Ectodermal cell (in vitro differentiated cells): ENCODE data around the gene CYP2C18.
"Not testable (repeated sequence)": the region's sequence is repeated elsewhere in the genome, so short reads cannot be mapped to it uniquely, and the experiment has no call there.

Experiments
- H3K27ac ChIP-seq: 2 replicates; pipeline ENCODE4 v1.7.0; 2013; ENCODE audit warnings: mild to moderate bottlenecking, low read depth, low read length; ENCODE audit not compliant: insufficient read depth, poor library complexity, severe bottlenecking
- H3K27me3 ChIP-seq: 2 replicates; pipeline ENCODE4 v1.7.0; 2013; ENCODE audit warnings: mild to moderate bottlenecking, low read length; ENCODE audit not compliant: insufficient read depth, control insufficient read depth, poor library complexity, severe bottlenecking
- H3K36me3 ChIP-seq: one replicate; pipeline ENCODE4 v1.7.0; 2013; ENCODE audit warnings: low read length; ENCODE audit not compliant: control insufficient read depth, insufficient read depth
- H3K4me1 ChIP-seq: one replicate; pipeline ENCODE4 v1.7.0; 2013; ENCODE audit warnings: low read length; ENCODE audit not compliant: control insufficient read depth, insufficient read depth
- H3K4me3 ChIP-seq: 2 replicates; pipeline ENCODE4 v1.7.0; 2013; ENCODE audit warnings: low read depth, low read length, control low read depth; ENCODE audit not compliant: insufficient read depth
- H3K9me3 ChIP-seq: 2 replicates; pipeline ENCODE4 v1.7.0; 2013; ENCODE audit warnings: mild to moderate bottlenecking, low read length, moderate library complexity; ENCODE audit not compliant: control insufficient read depth
- whole genome bisulfite sequencing, 2 experiments: methylation state at CpG; one replicate each; pipeline ENCODE4 v1.1.7; 2013; ENCODE audit warnings: missing lambda C conversion rate in 2 of 2; 5-methylcytosine and 5-hydroxymethylcytosine counted together

Gene CYP2C18

DNA sequence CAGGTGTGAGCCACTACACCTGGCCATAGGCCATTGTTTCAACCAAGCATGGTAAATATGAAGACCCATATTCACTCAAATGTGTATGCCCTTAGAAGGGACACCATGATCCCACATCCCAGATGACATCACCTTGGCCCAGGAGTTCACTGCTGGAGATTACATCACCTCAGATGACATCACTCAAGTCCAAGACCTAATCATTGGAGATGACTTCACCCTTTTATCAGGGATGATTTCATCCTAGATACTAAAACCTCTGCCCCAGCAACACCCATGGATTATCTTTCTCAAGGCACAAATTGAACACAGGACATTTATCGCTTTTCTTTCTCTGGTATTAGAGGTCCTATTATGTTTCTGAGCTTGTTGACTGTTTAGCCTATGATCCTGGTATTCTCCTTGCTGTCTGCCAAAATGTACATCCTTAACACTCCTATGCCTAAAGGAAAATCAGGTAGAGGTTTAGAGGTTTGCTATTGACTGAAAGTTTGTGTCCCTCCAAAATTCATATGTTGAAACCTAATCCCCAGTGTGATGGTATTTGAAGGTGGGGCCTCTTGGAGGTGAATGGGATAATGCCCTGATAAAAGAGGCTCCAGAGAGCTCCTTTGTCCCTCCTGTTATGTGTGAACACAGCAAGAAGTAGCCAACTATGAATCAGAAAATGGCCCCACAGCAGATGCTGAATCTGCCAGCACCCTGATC lies 9.8 kb upstream of the CYP2C18 start:
- Histone ChIP-seq H3K36me3 (no peaks in the 10 kb centered on the region), H3K4me1 (no peaks in the 10 kb centered on the region), H3K4me3 (no peak overlapping the region), H3K9me3 (no peaks in the 10 kb centered on the region), H3K27me3 (no peaks in the 10 kb centered on the region), H3K27ac (no peak overlapping the region)
- 85% methylated on average over 1 of the region's 1 CpG; no CpG with 5 or more reads in 1 of the 2 experiments for WGBS, 2 experiments

DNA sequence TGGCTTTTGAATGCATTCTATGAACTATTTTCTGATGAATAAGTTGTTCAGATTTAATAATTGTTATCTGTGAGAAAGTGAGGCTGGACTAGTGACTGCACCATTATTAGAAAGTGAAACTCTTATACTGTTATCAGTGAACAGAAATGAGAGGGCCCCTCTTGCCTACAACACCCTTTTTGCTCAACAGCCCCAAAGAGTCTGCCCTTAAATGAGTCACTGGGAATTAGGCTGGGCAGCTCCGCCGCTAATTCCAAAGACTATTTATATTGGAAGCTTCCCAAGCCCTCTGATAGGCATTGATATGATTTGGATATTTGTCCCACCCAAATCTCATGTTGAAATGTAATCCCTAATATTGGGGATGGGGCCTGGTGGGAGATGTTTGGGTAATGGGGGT lies 7.0 kb upstream of the CYP2C18 start:
- Histone ChIP-seq H3K27ac (no peak overlapping the region), H3K27me3 (no peaks in the 10 kb centered on the region), H3K9me3 (no peaks in the 10 kb centered on the region), H3K4me1 (no peaks in the 10 kb centered on the region), H3K4me3 (no peak overlapping the region), H3K36me3 (no peaks in the 10 kb centered on the region)
- 90 to 98% methylated on average over 2 of the region's 2 CpGs for WGBS, 2 experiments

DNA sequence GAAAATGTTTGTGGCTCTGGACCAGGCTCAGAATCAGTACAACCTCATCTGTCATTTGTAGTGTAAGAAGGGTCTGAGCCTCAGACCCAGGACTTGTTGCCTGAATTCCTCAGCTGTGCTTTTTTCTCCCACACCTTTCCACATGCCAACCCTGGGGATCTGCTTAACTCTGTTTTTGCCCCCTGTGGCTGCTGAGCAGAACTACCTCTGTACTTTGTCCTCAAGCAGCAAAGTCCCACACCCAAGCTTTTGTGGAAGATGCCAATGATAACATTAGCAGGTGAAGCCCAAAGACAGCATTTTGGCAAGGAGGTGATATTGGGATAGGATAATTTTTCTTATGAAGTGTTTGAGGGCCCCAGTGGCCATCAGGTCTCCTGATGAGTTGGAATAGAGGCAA lies 5.8 kb upstream of the CYP2C18 start:
- Histone ChIP-seq H3K36me3 (no peaks in the 10 kb centered on the region), H3K4me3 (no peak overlapping the region)

DNA sequence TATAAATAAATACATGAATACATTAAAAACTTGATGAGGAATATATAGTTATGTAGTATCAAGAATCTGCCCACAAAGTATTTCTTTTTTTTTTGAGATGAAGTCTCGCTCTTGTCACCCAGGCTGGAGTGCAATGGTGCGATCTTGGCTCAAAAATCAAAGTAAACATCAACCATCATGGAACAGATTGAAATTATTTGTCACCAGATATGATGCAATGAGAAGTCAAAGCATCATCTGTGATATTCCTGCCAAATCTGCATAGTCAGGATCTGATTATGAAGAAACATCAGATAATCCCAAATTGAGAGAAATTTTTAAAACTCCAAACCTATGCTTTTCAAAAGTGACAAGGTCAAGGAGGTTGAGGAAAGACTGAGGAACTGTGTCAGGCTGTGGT lies 5.1 kb upstream of the CYP2C18 start:
- Histone ChIP-seq H3K9me3 (no peaks in the 10 kb centered on the region), H3K27ac (no peak overlapping the region), H3K4me3 (no peak overlapping the region), H3K4me1 (no peaks in the 10 kb centered on the region), H3K36me3 (no peaks in the 10 kb centered on the region), H3K27me3 (no peaks in the 10 kb centered on the region)
- WGBS, 2 experiments, result 95 to 100% methylated on average over 1 to 2 of the region's 2 CpGs

More for the DNA sequence above, 5.8 kb upstream of the CYP2C18 start:
- H3K4me1 ChIP-seq, result no peaks in the 10 kb centered on the region
- H3K27me3 ChIP-seq, result no peaks in the 10 kb centered on the region
- H3K9me3 ChIP-seq, result no peaks in the 10 kb centered on the region
- H3K27ac ChIP-seq, result no peak overlapping the region

DNA sequence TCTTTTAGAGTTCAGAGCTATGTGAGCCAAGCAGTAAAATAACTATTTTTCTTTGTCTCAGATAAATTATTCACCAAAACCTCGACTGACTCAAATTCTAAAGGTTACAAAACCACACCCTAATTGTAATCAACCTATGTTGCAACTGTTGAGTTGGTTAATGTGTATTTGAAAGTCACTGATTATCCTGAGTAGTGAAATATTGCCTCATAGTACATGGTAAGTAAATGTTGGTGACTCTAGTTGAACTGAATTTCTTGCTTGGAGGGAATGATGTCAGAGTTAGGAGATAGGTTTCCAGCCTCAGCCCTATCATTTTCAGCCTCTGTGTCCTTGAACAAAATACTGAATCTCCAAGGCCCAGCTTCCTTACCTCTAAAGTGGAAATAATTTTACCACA lies 3.0 kb upstream of the CYP2C18 start:
- Histone ChIP-seq H3K36me3 (no peaks in the 10 kb centered on the region), H3K4me1 (no peaks in the 10 kb centered on the region), H3K27ac (no peak overlapping the region), H3K4me3 (no peak overlapping the region), H3K9me3 (no peaks in the 10 kb centered on the region), H3K27me3 (no peaks in the 10 kb centered on the region)
- 100% methylated on average over 1 of the region's 1 CpG; no CpG with 5 or more reads in 1 of the 2 experiments for WGBS, 2 experiments

DNA sequence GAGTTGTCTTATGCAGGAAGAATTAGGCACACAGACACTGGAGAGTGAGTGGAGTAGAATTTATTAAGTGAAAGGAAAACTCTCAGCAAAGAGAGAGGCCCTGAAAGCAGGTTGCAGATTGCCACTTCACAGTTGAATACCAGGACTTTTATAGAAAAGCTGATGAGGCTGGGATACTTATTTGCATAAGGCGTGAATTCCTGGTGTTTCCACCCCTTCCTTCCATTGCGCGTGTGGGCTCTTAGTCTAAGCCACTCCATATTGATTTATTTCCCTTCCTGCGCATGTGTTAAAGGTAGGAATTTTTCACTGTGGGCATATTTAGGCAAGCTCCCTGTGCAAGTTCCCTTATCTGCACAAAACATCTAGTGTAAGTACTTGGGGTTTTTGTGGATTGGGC lies 893 bp upstream of the CYP2C18 start:
- WGBS, 2 experiments, result 83 to 100% methylated on average over 1 to 3 of the region's 4 CpGs
- H3K9me3 ChIP-seq, H3K36me3 ChIP-seq, H3K27ac ChIP-seq, H3K27me3 ChIP-seq, H3K4me3 ChIP-seq, H3K4me1 ChIP-seq: not testable (repeated sequence)

DNA sequence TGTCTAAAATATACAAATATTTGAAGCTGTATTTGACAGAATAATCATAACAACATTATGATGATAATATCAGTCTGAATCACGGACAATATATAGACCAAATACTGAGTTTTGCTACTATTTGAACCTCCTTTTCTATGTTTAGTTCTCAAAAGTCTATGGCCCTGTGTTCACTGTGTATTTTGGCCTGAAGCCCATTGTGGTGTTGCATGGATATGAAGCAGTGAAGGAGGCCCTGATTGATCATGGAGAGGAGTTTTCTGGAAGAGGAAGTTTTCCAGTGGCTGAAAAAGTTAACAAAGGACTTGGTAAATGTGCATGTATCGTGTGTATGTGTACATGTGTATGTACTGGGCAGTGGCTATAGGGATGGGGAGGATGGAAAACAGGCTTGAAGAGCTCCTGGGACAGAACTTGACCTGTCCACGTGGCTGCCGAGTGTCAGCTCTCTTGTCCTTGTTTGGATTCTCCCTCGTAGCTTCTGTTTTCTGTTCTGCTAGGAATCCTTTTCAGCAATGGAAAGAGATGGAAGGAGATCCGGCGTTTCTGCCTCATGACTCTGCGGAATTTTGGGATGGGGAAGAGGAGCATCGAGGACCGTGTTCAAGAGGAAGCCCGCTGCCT lies 4.2 kb downstream of the CYP2C18 start:
- Histone ChIP-seq H3K9me3 (no peaks in the 10 kb centered on the region), H3K4me1 (no peaks in the 10 kb centered on the region), H3K4me3 (no peak overlapping the region), H3K27ac (no peak overlapping the region), H3K36me3 (no peaks in the 10 kb centered on the region), H3K27me3 (no peaks in the 10 kb centered on the region)
- WGBS, 2 experiments, result 89 to 93% methylated on average over 11 of the region's 11 CpGs

DNA sequence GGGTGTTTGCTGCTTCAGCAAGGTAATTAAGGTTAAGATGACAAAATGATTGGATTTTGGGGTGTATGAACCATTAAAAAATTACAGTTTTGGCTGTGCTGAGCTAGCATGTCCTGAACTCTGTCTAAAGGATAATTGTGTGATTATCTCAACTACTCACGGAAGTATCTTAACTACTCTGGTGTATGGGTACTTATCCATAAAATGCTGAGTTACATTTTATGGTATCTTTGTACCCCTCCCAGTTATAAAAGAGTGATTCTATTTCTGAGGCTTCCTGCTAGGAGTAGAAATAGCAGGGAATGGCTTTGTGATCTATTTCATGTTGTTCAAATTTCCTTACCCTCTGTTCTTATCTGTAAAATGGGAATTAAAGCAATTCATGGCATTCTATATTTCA lies 22.6 kb downstream of the CYP2C18 start:
- no peaks in the 10 kb centered on the region for H3K4me1 ChIP-seq
- no peak overlapping the region for H3K4me3 ChIP-seq
- WGBS, 2 experiments, result 88% methylated on average over 1 of the region's 1 CpG; no CpG with 5 or more reads in 1 of the 2 experiments
- no peaks in the 10 kb centered on the region for H3K27me3 ChIP-seq
- H3K36me3 ChIP-seq, result no peaks in the 10 kb centered on the region
- H3K27ac ChIP-seq, result no peak overlapping the region
- H3K9me3 ChIP-seq, result no peaks in the 10 kb centered on the region

DNA sequence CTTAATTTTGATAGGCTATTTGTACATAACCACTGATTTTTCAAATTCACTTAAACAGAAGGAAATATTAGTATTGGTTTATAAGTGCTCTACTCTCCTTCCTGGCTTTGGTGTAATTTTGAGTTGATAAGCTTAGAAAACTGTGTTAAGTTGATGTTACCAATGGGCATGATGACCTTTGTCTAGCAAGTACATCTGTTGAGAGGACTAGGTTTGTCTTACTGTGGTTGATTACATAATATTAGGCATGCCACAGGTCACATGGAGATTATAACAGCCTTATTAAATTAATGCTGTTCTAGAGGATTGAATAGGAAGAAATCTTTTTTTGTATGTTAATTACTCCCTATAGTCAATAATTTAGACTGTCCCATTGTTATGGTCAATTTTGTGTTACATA lies 27.0 kb downstream of the CYP2C18 start:
- no peak overlapping the region for H3K4me3 ChIP-seq
- H3K27me3 ChIP-seq, result no peaks in the 10 kb centered on the region
- H3K4me1 ChIP-seq, result no peaks in the 10 kb centered on the region
- no peaks in the 10 kb centered on the region for H3K36me3 ChIP-seq
- no peak overlapping the region for H3K27ac ChIP-seq
- H3K9me3 ChIP-seq, result no peaks in the 10 kb centered on the region

DNA sequence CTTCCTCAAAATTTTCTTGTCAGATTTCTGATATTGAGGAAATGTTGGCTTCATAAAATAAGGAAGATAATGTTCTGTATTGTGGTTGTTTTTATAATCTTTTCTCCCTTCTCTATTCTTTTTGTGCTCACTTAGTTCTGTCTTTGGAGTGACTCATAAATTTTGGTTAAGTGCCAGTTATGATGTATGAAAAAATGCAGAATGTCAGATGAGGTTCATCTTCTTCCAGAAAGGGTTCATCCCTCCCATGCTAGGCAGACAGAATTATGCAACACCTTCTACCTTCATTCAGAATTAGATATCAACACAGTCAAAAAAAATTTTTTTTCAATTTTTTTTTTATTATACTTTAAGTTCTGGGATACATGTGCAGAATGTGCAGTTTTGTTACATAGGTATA lies 42.3 kb downstream of the CYP2C18 start:
- Histone ChIP-seq H3K9me3 (no peaks in the 10 kb centered on the region), H3K36me3 (no peaks in the 10 kb centered on the region), H3K4me1 (no peaks in the 10 kb centered on the region)

More for the DNA sequence above, 42.3 kb downstream of the CYP2C18 start:
- Histone ChIP-seq H3K27me3 (no peaks in the 10 kb centered on the region), H3K4me3 (no peak overlapping the region), H3K27ac (no peak overlapping the region)
